ENCODE data around the gene ATP6V0A1. TPM values are rescaled to one million over a fixed set of nuclear protein-coding genes. Genes with fewer than 3 reads are reported as not detected.

The ATP6V0A1 gene
- total RNA-seq, 1 experiment from 2014 or later, result 42.0 TPM

DNA sequence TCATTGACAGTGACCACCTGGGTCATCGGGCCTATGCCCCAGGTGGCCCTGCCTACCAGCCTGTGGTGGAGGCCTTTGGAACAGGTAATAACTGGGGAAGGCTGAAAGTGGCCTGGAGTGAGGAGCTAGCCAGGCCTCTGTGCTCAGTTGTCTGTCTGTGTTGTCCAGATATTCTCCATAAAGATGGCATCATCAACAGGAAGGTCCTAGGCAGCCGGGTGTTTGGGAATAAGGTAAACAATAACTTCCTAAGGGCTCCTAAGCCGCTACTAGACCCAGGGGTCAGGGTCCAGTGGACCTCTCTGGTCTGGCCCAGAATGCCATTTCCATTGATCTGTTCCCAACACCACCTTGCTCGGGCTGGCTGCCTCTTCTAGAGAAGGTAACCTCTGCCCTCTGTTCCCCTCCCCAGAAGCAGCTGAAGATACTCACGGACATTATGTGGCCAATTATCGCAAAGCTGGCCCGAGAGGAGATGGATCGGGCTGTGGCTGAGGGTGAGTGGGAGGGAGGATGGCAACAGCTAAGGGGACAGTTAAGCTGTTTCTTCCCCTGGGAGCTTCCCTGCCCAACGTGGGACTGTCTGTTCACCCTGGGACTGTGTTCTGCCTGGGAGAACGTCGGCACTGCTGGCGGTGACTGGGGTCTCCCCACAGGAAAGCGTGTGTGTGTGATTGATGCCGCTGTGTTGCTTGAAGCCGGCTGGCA, 106.3 kb downstream of the ATP6V0A1 start:
- no peak for DNase-seq (ENCODE audit: low read depth)
- in situ Hi-C loops (cut with HindIII; ENCODE audit: low pct_unique_long_range_greater_than_20kb, low sequenced_read_pairs), result no loop called here

DNA sequence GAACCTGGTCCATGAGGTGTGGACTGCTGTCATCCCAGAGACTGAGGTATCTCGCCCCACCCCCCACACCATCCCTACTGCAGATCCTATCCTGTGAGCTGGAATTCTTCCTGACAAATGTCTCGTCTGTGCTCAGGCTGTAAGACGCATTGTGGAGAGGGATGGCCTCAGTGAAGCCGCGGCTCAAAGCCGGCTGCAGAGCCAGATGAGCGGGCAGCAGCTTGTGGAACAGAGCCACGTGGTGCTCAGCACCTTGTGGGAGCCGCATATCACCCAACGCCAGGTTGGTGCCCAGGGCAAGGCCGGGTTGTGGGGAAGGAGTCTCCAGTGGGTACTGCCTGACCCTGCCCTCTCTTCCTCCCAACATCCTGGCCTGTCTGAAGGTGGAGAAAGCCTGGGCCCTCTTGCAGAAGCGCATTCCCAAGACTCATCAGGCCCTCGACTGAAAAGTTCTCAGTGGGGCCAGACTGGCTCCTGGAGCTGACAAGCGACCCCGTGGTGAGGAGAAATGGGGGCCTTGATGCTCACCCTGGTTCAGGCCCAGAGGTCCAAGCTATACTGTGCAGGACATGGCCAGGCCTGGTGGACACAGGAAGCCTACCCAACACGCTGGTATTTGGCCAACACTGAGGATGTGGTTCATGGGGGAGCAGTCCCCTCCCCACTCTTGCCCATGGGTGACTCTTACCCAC, 107.0 kb downstream of the ATP6V0A1 start:
- no peak for DNase-seq (ENCODE audit: low read depth)
- in situ Hi-C loops (cut with HindIII; ENCODE audit: low pct_unique_long_range_greater_than_20kb, low sequenced_read_pairs), result no loop called here

- DNase-seq (ENCODE audit: low read depth), result no peak
- in situ Hi-C loops (cut with HindIII; ENCODE audit: low pct_unique_long_range_greater_than_20kb, low sequenced_read_pairs), result no loop called here
Measured at GRCh38 chr17:42566215-42566882, 107.7 kb downstream of the ATP6V0A1 start.

- peak; percentile 83 for DNase-seq (ENCODE audit: low read depth)
- in situ Hi-C loops (cut with HindIII; ENCODE audit: low pct_unique_long_range_greater_than_20kb, low sequenced_read_pairs), result no loop called here
Measured at GRCh38 chr17:42566883-42567573, 108.3 kb downstream of the ATP6V0A1 start, which contains the start of gene MLX. MLX (plus strand) TSS chr17:42567100; CDS start chr17:42567125, 25 bp downstream.

DNA sequence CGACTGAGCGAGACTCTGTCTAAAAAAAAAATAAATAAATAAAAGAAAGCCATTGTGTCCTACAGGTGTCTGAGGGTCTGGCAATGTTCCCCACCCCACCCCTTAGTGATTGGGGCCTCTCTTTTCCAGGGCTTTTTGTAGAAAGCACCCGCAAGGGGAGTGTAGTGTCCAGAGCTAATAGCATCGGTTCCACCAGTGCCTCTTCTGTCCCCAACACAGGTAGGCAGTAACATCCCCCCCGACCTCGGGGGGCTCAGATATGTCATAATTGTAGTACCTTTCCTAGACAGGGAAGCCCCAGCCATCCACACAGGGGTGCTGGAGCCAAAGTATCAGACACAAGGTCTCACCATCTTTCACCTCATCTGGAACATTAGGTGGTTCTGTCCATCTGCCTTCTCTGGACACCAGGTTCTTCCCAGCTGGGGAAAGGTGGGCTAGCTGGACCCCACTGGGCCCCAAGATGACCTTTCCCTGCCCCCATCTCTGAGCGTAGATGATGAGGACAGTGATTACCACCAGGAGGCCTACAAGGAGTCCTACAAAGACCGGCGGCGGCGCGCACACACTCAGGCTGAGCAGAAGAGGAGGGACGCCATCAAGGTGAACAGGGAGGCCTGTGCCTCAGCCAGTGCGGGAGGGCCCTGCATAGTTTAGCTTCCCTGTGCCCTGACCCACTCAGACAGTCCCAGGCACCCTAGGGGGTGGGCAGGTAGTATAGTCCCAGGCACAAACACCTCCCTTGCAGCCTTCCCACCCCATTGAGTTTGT, 109.8 kb downstream of the ATP6V0A1 start:
- no peak for DNase-seq (ENCODE audit: low read depth)
- in situ Hi-C loops (cut with HindIII; ENCODE audit: low pct_unique_long_range_greater_than_20kb, low sequenced_read_pairs), result no loop called here

- no peak for DNase-seq (ENCODE audit: low read depth)
- in situ Hi-C loops (cut with HindIII; ENCODE audit: low pct_unique_long_range_greater_than_20kb, low sequenced_read_pairs), result no loop called here
Measured at GRCh38 chr17:42571435-42572225, 113.0 kb downstream of the ATP6V0A1 start.

Other genes starting within 250 kb of the ATP6V0A1 start
- gene STAT5B, start 182.5 kb upstream of the ATP6V0A1 start, total RNA-seq (2014; rRNA removed; shearing (Covaris generic); ENCODE audit: low replicate concordance), result 13.7 and 14.4 TPM in 2 replicates
- gene STAT5A, start 170.4 kb upstream of the ATP6V0A1 start, total RNA-seq (2014; rRNA removed; shearing (Covaris generic); ENCODE audit: low replicate concordance), result not detected in 2 replicates
- 21.0 and 29.7 TPM in 2 replicates for gene STAT3, start 70.4 kb upstream of the ATP6V0A1 start, total RNA-seq (2014; rRNA removed; shearing (Covaris generic); ENCODE audit: low replicate concordance)
- 287 and 330 TPM in 2 replicates for gene CAVIN1, start 35.6 kb upstream of the ATP6V0A1 start, total RNA-seq (2014; rRNA removed; shearing (Covaris generic); ENCODE audit: low replicate concordance)
- 53.9 and 64.5 TPM in 2 replicates for gene NAGLU, start 77.4 kb downstream of the ATP6V0A1 start, total RNA-seq (2014; rRNA removed; shearing (Covaris generic); ENCODE audit: low replicate concordance)
- not detected in 2 replicates for gene HSD17B1, start 94.0 kb downstream of the ATP6V0A1 start, total RNA-seq (2014; rRNA removed; shearing (Covaris generic); ENCODE audit: low replicate concordance)
- 24.0 and 29.5 TPM in 2 replicates for gene COASY, start 103.3 kb downstream of the ATP6V0A1 start, total RNA-seq (2014; rRNA removed; shearing (Covaris generic); ENCODE audit: low replicate concordance)
- 13.0 and 21.9 TPM in 2 replicates for gene MLX, start 108.2 kb downstream of the ATP6V0A1 start, total RNA-seq (2014; rRNA removed; shearing (Covaris generic); ENCODE audit: low replicate concordance)
- gene PSMC3IP, start 118.9 kb downstream of the ATP6V0A1 start, total RNA-seq (2014; rRNA removed; shearing (Covaris generic); ENCODE audit: low replicate concordance), result 3.4 and 8.6 TPM in 2 replicates
- gene RETREG3, start 150.5 kb downstream of the ATP6V0A1 start, total RNA-seq (2014; rRNA removed; shearing (Covaris generic); ENCODE audit: low replicate concordance), result 50.5 and 90.2 TPM in 2 replicates
- gene TUBG1, start 150.8 kb downstream of the ATP6V0A1 start, total RNA-seq (2014; rRNA removed; shearing (Covaris generic); ENCODE audit: low replicate concordance), result 74.8 and 76.6 TPM in 2 replicates
- gene TUBG2, start 200.4 kb downstream of the ATP6V0A1 start, total RNA-seq (2014; rRNA removed; shearing (Covaris generic); ENCODE audit: low replicate concordance), result 3.1 and 6.7 TPM in 2 replicates
- gene PLEKHH3, start 218.1 kb downstream of the ATP6V0A1 start, total RNA-seq (2014; rRNA removed; shearing (Covaris generic); ENCODE audit: low replicate concordance), result 20.5 and 21.5 TPM in 2 replicates
- not detected in 2 replicates for gene CCR10, start 223.0 kb downstream of the ATP6V0A1 start, total RNA-seq (2014; rRNA removed; shearing (Covaris generic); ENCODE audit: low replicate concordance)
- gene CNTNAP1, start 223.7 kb downstream of the ATP6V0A1 start, total RNA-seq (2014; rRNA removed; shearing (Covaris generic); ENCODE audit: low replicate concordance), result 2.0 and 3.2 TPM in 2 replicates

Measured in Caki2 (cell line).